ENCODE results near the gene DBX2. TPM values are rescaled to one million over a fixed set of nuclear protein-coding genes. Genes with fewer than 3 reads are reported as not detected.

DBX2 gene
- total RNA-seq, 4 donors from 2014 or later, result not detected

GRCh38 chr12:45040977-45041376, 9.9 kb downstream of the DBX2 start:
- DNase-seq (ENCODE audit: low spot score in 2 of 2), result no peak
- no peaks in the 10 kb centered on the region for H3K9me3 ChIP-seq
- no peak overlapping the region for H3K4me3 ChIP-seq
- 83 to 86% methylated on average over 2 of the region's 2 CpGs for WGBS, 2 donors
- no peak overlapping the region for H3K27ac ChIP-seq
- no peaks in the 10 kb centered on the region for H3K36me3 ChIP-seq
- H3K4me1 ChIP-seq, result no peaks in the 10 kb centered on the region
- H3K27me3 ChIP-seq, result no peaks in the 10 kb centered on the region
- TF ChIP-seq EP300 (IDR thresholded peaks at IDR 0.05) (no peak), POLR2A (IDR thresholded peaks at IDR 0.05) (no peak), CTCF (IDR thresholded peaks at IDR 0.05) (no peak)

GRCh38 chr12:45039757-45040156, 11.1 kb downstream of the DBX2 start:
- TF ChIP-seq EP300 (IDR thresholded peaks at IDR 0.05), result no peak
- no peak for TF ChIP-seq POLR2A (IDR thresholded peaks at IDR 0.05)
- TF ChIP-seq CTCF (IDR thresholded peaks at IDR 0.05), result no peak
- Histone ChIP-seq H3K36me3 (no peaks in the 10 kb centered on the region), H3K27me3 (no peaks in the 10 kb centered on the region), H3K4me3 (no peak overlapping the region), H3K9me3 (no peaks in the 10 kb centered on the region), H3K27ac (no peak overlapping the region), H3K4me1 (no peaks in the 10 kb centered on the region)
- no peak for DNase-seq (ENCODE audit: low spot score in 2 of 2)
- 86 to 95% methylated on average over 2 of the region's 2 CpGs for WGBS, 2 donors

GRCh38 chr12:45034861-45035265, 16.0 kb downstream of the DBX2 start:
- Histone ChIP-seq H3K4me1 (no peaks in the 10 kb centered on the region), H3K4me3 (no peak overlapping the region), H3K36me3 (no peaks in the 10 kb centered on the region), H3K27me3 (no peaks in the 10 kb centered on the region), H3K27ac (no peak overlapping the region), H3K9me3 (no peaks in the 10 kb centered on the region)
- TF ChIP-seq CTCF (IDR thresholded peaks at IDR 0.05), result no peak
- no peak for DNase-seq (ENCODE audit: low spot score in 2 of 2)
- 29 to 41% methylated on average over 11 of the region's 11 CpGs for WGBS, 2 donors

- TF ChIP-seq CTCF (IDR thresholded peaks at IDR 0.05) (no peak), EP300 (IDR thresholded peaks at IDR 0.05) (no peak), POLR2A (IDR thresholded peaks at IDR 0.05) (no peak)
- H3K4me3 ChIP-seq, result no peak overlapping the region
- DNase-seq (ENCODE audit: low spot score in 2 of 2), result no peak
- no peak overlapping the region for H3K27ac ChIP-seq
- peaks cover 0 to 12% (median 0%) of the 10 kb centered on the region in 4 donors for H3K9me3 ChIP-seq
- H3K36me3 ChIP-seq, result no peaks in the 10 kb centered on the region
- no peaks in the 10 kb centered on the region for H3K4me1 ChIP-seq
- H3K27me3 ChIP-seq, result no peaks in the 10 kb centered on the region
- 34% methylated on average over 1 of the region's 1 CpG for WGBS, 2 donors
These were observed 33.0 kb downstream of the DBX2 start for GRCh38 chr12:45017916-45018315.

GRCh38 chr12:45014396-45014795, 36.5 kb downstream of the DBX2 start:
- TF ChIP-seq CTCF (IDR thresholded peaks at IDR 0.05) (no peak), EP300 (IDR thresholded peaks at IDR 0.05) (no peak), POLR2A (IDR thresholded peaks at IDR 0.05) (no peak)
- Histone ChIP-seq H3K27ac (no peak overlapping the region), H3K9me3 (no peaks in the 10 kb centered on the region), H3K36me3 (no peaks in the 10 kb centered on the region), H3K4me3 (no peak overlapping the region), H3K27me3 (no peaks in the 10 kb centered on the region), H3K4me1 (no peaks in the 10 kb centered on the region)
- DNase-seq (ENCODE audit: low spot score in 2 of 2), result no peak
- WGBS, 2 donors, result 62 to 76% methylated on average over 1 of the region's 1 CpG
